ENCODE results near the gene SAP30BP. TPM values are rescaled to one million over a fixed set of nuclear protein-coding genes. Genes with fewer than 3 reads are reported as not detected.

SAP30BP gene
- total and polyA plus RNA-seq, 2 of the 8 experiments (the other 6 are each of a cell fraction or from before 2014, with no cell fraction given), result 63.3 to 79.9 TPM

- TF ChIP-seq BRCA1 (IDR thresholded peaks at IDR 0.05; ENCODE audit: low read depth, low read length), result no peak
- TF ChIP-seq SP1 (IDR thresholded peaks at IDR 0.05; ENCODE audit: low read depth, low read length), result no peak
- TF ChIP-seq E2F6 (IDR thresholded peaks at IDR 0.05), result no peak
- no peak for TF ChIP-seq CTCF (IDR thresholded peaks at IDR 0.05; ENCODE audit: control extremely low read depth in 1 of 3, insufficient read depth in 1 of 3, low read depth in 1 of 3, low read length in 3 of 3)
- TF ChIP-seq KDM5A (IDR thresholded peaks at IDR 0.05; ENCODE audit: low read length), result no peak
These were observed 5.6 kb upstream of the SAP30BP start (continued) for GRCh38 chr17:75661531-75661930.

Data from H1 (cell line).